Bronchial epithelial cell (primary cell): ENCODE data around the gene PTAFR. TPM values are rescaled to one million over a fixed set of nuclear protein-coding genes. Genes with fewer than 3 reads are reported as not detected.

Source experiments
- DNase-seq: peaks from one replicate; pipeline ENCODE4 v3.0.0-alpha.2; 2010; ENCODE audit warnings: low read depth
- FAIRE-seq: peaks from 2 replicates; lab custom pipeline; 2011; peaks lifted over from hg19 to GRCh38; lab: Jason Lieb, UNC
- H3K27me3 ChIP-seq: 2 replicates; pipeline ENCODE4 v1.5.1; 2011; ENCODE audit warnings: low read length; ENCODE audit not compliant: control insufficient read depth, insufficient read depth
- H3K36me3 ChIP-seq: 2 replicates; pipeline ENCODE4 v1.5.1; 2011; ENCODE audit warnings: low read length; ENCODE audit not compliant: control insufficient read depth, insufficient read depth
- H3K4me3 ChIP-seq: 2 replicates; pipeline ENCODE4 v1.5.1; 2011; ENCODE audit warnings: mild to moderate bottlenecking, low read depth, low read length, control low read depth
- total RNA-seq: library from RNA; depleted of rRNA; stranded (reverse); fragments of >200 nt; gene quantifications from 2 replicates; pipeline ENCODE4 v1.2.1, GENCODE V29; 2014
- TF ChIP-seq, protein P1 (sequence below): IDR thresholded peaks from 2 replicates; pipeline ENCODE4 v1.5.1; 2011; ENCODE audit warnings: mild to moderate bottlenecking, moderate library complexity, low read length, control low read depth, inconsistent platforms; ENCODE audit not compliant: insufficient read depth, severe bottlenecking

The PTAFR gene
- total RNA-seq, 1 donor from 2014 or later, result 5.0 TPM

DNA sequence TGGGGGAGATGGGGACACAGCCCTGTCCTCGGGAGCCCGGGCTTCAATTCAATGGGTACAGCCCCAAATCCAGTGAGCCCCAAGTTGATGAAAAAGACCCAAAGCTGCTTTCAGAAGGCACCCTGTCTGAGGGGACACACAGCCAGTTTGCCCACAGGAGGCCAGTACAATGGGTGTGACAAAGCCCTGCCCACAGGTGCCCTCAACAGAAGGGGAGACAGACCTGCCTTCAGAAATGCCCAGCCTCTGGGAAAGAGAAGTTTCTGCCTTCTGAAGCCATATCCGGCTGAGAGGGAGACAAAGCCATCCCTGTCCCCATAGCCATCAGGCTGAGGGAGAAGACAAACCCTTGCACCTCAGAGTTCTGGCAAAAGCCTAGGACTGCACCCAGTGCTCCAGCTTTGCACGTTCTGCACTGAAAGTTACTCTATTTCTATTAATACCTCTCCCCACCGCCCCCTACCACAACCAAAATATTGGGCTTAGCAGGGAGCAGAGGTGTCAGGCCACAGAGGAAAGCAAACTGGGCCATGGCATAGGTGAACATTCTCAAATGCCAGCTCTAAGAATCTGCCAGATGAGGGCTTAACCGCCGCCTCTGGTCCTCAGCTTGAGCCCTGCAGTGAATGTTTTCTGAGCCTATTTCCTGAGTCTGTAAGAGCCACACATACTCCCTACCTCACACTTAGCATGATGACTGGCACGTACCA is 18.0 kb upstream of the PTAFR start:
- FAIRE-seq, result no peak
- Histone ChIP-seq H3K4me3 (no peak overlapping the region), H3K36me3 (peaks cover 2% of the 10 kb centered on the region), H3K27me3 (no peaks in the 10 kb centered on the region)
- DNase-seq, result no peak
- TF ChIP-seq, protein P1, sequence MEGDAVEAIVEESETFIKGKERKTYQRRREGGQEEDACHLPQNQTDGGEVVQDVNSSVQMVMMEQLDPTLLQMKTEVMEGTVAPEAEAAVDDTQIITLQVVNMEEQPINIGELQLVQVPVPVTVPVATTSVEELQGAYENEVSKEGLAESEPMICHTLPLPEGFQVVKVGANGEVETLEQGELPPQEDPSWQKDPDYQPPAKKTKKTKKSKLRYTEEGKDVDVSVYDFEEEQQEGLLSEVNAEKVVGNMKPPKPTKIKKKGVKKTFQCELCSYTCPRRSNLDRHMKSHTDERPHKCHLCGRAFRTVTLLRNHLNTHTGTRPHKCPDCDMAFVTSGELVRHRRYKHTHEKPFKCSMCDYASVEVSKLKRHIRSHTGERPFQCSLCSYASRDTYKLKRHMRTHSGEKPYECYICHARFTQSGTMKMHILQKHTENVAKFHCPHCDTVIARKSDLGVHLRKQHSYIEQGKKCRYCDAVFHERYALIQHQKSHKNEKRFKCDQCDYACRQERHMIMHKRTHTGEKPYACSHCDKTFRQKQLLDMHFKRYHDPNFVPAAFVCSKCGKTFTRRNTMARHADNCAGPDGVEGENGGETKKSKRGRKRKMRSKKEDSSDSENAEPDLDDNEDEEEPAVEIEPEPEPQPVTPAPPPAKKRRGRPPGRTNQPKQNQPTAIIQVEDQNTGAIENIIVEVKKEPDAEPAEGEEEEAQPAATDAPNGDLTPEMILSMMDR, result no peak

DNA sequence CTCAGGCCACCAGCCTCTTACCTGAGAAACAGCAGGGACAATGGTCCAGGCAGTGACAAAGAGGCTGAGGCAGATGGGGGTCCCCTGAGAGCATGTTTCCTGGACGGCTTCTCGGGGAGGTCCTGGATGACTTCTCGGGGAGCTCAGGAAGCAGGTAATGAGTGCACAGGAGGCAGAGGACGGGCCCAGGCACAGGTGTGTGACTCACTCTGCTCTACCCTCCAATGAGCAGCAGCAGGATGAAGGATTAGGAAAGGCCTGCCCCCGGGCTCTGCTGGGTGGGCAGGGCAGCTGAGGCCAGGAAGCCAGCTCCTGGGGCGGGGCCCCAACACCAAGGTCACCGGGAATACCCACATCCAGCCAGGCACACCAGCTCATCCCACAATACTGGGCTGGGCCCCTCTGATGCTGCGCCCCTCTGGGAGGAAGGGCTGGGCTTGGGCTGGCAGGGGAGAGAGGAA is 17.2 kb upstream of the PTAFR start:
- no peaks in the 10 kb centered on the region for H3K36me3 ChIP-seq
- FAIRE-seq (no peak), DNase-seq (peak; percentile 90)
- TF ChIP-seq, protein P1, result no peak
- H3K27me3 ChIP-seq, result no peaks in the 10 kb centered on the region
- H3K4me3 ChIP-seq, result peak overlapping the region; percentile 30

DNA sequence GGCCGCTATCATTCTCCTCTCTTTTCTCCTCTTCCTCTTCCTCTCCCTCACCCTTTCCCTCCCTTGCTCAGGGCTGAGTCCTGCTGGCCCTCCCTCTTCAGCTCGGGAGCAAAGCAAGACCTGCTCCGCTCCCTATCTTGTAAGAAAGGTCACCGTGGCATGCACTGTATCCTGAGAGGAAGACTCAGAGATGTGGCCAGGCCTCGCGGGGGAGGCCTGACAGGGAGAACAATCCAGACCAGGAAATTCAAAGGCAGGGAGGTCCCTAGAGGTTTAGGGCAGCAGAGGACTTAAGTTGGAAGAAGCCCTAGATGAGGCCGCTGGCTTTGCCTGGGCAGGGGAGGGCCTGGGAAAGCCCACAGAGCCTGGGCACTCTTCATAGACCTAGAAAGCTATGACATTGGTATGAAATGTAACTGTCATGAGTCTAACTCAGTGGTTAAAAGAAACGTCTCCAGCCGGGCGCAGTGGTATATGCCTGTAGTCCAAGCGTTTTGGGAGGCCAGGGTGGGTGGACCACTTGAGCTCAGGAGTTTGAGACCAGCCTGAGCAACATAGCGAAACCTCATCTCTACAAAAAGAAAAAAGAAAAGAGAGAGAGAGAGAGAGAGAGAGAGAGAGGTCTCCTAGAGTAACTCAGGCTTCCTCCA is 14.6 kb upstream of the PTAFR start:
- FAIRE-seq, result no peak
- no peaks in the 10 kb centered on the region for H3K27me3 ChIP-seq
- TF ChIP-seq, protein P1, result no peak
- no peak overlapping the region for H3K4me3 ChIP-seq
- DNase-seq, result no peak
- no peaks in the 10 kb centered on the region for H3K36me3 ChIP-seq

DNA sequence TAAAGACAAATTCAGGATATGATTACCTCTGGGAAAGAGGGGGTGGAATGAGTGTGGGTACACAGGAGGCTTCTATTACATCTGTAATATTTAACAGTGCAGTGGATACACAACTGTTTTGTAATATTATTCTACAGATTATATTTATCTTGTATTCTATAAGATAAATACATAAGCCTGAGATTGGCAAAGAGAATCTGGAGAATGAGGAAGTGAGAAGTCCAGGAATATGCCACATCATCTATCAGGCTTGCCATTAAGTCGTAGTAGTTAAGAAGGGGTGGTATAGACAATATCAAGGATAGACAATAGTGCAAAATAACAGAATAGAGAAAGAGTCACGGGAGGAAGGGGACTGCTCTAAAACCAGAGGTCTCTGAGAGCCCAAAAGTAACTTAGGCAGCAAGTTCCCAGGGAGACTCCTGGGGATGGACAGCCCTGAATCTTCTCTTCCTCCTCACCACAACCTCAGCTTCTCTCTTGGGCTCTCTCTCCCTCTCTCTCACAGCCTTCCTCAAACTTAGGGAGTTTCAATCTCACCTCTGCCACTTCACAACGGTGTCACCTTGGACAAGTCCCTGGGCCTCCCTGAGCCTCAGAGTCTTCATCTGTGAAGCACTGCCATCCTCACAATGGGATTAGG is 14.0 kb upstream of the PTAFR start:
- no peak overlapping the region for H3K4me3 ChIP-seq
- FAIRE-seq, result no peak
- no peaks in the 10 kb centered on the region for H3K27me3 ChIP-seq
- TF ChIP-seq, protein P1, result no peak
- DNase-seq, result peak; percentile 46
- H3K36me3 ChIP-seq, result no peaks in the 10 kb centered on the region

DNA sequence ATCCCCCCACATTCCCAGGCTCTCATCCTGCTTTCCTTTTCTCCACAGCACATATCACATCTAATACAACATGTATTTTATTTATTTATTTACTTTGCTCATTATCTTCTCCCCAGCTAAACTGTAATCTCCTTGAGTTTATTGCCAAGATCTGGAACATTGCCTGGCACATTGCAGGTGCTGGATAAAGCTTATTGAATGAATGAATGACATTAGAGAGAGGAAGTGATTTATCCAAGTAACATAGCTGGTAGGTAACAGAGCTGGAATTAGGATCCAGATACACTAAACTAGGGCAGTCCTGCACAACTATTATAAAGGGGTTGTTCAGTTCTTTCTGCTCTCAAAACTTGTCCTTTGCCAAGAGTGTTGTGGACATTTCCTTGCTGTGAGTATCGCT is 8.6 kb upstream of the PTAFR start:
- H3K4me3 ChIP-seq, result no peak overlapping the region
- DNase-seq (no peak), FAIRE-seq (no peak)
- no peaks in the 10 kb centered on the region for H3K27me3 ChIP-seq
- no peaks in the 10 kb centered on the region for H3K36me3 ChIP-seq
- TF ChIP-seq, protein P1, result no peak
